ENCODE results near the gene TTI1.
"Not testable (repeated sequence)": the region's sequence is repeated elsewhere in the genome, so short reads cannot be mapped to it uniquely, and the experiment has no call there.

The TTI1 gene

DNA sequence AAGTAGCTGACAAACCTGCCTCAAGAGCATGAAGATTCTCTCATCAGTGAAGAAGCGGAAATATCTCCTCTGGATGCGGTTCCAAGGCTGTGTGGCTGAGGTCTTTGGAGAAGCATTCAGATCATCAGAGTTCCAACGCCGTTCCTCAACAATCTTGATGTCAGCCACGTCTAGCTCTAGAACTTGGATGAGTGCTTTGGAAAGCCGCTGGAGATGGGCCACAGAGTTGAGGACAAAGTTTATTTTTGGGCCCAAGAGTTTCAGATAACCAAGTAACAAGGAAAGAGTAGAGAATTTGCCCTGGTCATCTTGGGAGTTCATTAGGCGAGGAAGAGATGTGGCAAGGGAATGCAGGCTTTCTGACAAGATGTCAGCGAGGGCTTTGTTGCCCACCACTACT is 20.9 kb downstream of the TTI1 start:
- no peak for DNase-seq (ENCODE audit: low read depth in 2 of 2)

DNA sequence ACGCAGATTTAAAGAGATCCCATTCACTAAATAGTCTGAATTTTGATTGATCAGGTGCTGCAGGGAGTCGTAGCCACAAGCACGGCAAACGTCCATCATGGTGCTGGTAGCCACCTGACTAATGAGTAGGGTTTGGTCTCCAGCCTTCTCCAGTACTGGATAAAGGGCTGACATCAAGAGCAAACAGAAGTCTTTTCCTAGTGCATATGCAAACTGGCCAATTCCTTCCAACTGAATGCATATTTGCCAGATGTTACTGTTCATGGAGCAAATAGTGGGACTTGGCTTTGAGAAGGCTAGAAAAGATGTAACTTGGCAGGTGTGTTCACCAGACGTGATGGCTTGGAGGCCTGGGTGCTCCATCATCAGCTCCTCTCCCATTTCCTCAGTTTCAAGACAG is 21.6 kb downstream of the TTI1 start:
- DNase-seq (ENCODE audit: low read depth in 2 of 2) = no peak

DNA sequence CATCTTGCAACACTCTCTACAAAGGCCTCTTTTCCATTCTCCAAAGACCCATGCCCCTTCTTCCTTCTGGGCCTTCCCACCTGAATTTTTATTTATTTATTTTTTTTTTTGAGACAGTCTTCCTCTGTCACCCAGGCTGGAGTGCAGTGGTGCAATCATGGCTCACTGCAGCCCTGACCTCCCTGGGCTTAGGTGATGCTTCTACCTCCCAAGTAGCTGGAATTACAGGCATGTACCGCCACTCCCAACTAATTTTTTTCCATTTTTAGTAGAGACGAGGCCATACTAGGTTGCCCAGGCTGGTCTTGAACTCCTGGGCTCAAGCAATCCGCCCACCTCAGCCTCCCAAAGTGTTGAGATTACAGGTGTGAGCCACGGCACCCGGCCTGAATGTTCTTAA is 23.8 kb downstream of the TTI1 start:
- DNase-seq (ENCODE audit: low read depth in 2 of 2) = not testable (repeated sequence)

DNA sequence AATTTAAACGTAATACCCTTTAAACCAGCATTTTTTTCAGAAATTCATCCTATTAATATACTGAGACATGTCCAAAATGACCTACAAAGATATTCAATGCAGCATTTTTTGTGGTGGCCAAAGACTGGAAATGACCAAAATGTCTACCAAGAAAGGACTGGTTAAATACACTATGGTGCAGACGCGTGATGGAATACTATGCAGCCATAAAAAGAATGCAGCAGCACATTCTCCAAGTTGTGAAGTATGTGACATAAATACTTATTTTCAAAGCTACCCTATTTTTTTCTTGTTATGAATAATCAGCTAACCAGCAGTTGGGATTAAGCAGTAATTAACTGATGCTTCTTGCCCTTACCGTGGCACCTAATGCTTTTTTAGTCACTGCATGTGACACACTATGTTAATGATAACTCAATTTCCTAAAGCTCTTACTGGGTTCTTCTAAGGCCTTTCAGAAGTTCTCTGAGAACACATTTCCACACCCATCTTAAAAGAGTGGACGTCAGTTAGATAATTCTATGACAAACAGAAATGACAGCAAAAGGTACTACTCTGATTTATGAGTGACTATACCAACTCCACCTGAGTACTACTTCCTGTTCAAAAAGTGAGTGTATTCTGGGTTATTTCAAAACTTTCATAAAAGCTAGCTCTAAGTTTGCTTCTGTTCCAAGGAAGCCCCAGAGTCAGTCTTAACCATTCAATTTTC is 24.9 kb downstream of the TTI1 start:
- DNase-seq (ENCODE audit: low read depth in 2 of 2) = no peak

DNA sequence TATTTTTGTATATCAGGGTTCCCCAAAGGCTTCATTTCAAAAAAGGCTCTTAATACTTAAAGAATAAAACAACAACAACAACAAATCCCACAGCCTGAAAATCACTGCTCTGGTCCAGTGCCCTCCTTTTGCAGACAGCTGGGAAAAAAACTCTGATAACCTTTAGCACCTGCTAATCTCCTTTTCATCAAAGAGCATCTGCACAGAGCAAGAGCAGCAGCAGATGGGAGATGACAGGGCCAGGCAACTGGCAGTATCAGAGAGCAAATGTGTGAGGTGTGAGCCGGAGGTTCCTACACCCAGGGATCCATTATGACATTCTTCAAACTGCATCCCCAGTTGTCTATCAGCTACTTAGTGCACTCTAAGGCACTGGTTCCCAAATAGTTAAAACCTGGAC is 25.7 kb downstream of the TTI1 start:
- DNase-seq (ENCODE audit: low read depth in 2 of 2) = no peak

DNA sequence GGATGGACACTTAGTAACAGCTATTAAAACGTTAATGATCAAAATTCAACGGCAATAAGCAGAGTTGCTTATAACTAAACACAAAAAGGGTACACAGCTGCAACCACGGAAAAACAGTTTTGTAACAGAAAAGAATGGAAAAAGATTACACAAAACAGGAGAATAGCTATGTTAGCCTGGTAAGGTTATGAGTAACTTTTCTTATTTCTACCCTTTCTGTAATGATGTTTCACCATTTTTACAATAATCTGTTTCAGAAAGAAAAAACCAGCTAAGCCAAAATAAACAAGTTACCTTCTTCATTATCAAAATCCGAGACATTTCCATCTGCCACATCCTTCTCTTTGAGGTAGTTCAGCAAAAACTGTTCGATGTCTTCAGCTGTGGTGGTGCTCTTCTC is 27.4 kb downstream of the TTI1 start:
- DNase-seq (ENCODE audit: low read depth in 2 of 2) = no peak

DNA sequence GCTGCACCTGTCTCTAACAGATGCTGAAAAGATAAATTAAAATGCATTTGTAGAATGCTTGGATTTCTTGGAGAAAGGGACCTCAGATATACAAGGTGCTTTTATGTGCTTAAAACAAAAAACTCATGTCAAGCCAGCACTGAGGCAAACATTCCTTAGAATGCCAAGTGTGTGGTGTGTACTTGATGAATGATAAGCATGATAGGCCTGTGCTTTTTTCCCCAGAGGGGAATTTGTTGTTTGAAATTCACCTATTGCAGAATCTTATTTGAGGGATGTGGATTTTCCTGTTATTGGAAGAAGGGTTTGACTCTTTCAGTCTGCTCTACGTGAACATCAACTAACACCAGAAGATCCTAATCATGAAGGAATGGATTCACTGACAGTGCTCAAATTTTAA is 28.8 kb downstream of the TTI1 start:
- no peak for DNase-seq (ENCODE audit: low read depth in 2 of 2)

DNA sequence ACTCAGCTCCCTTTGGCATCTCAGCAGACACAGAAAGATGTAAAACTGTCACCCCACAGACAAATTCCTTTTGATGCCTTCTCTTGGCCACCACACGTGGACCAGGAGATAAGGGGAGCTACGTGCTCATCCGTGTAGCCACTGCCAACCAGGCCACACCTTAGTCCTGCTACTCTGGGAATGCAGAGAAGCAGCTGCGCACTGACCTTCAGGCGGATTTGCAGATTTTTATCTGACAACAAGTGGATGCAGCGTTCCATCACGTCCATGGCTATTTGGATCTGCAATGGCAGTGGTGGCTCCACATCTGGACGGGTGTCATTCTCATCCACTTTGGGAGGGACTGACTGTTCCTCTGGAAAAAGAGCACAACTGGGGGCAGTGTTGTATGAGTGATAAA is 30.8 kb downstream of the TTI1 start:
- no peak for DNase-seq (ENCODE audit: low read depth in 2 of 2)

DNA sequence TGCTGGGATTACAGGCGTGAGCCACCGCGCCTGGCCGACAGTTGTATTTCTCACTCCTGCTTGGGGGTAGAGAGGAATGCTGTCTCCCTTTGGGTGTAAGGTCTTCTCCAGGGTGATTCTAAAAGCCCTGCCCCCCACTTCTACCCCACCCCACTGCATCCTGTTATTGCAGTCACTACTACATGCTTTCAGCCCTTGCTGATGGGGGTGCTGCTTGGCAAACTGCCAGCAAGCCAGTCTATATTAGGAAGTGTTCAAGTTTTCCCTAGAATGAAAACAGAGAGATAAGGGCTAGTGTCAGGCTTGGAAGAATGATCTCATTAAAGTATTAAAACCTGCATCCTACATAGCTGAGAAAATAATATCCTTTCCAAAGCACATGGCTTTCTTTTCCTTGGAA is 31.3 kb downstream of the TTI1 start:
- DNase-seq (ENCODE audit: low read depth in 2 of 2) = no peak

DNA sequence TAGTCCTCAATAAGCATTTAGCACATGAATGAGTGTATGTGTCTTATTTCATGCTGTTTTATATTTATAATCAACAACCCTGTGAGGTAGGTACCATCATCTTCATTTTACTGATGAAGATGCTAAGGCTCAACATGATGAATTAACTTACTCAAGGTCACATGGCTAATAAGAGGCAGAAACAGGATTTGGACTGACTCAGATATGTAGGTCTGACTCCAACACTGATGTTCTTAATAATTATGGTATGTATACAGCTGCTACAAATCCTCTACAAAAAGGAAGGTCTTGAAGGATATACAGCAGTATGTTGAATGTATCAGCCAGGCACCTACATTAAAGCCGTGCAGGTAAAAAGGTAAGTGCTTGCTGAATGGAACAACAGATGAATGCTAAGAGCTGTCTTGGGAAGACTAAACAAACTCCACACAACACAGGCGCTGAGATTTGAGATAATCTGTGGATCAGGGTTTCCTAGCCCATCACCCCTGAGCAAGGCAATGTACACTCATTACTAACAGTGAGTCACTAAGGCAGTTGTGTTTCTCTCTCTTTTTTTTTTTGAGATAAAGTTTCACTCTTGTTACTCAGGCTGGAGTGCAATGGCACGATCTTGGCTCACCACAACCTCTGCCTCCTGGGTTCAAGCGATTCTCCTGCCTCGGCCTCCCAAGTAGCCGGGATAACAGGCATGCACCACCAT is 31.9 kb downstream of the TTI1 start:
- DNase-seq (ENCODE audit: low read depth in 2 of 2) = no peak

DNA sequence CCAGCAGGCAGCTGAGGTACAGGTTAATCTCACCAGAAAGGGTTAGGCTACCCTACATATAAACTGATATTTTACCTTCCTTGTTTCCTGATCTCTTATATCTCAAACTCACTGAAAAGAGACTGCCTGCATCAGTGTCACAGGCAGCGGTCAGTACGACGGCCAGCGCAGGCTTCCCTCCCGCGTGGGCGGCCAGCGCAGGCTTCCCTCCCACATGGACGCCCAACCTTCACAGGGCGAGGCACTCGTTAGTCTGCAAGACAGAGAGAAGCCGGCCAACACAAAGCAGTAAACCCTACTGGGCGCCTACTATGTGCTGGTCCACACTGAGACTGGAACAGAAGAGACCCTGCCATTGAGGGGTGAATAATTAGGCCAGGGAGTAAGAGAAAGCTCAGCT is 33.0 kb downstream of the TTI1 start:
- no peak for DNase-seq (ENCODE audit: low read depth in 2 of 2)

DNA sequence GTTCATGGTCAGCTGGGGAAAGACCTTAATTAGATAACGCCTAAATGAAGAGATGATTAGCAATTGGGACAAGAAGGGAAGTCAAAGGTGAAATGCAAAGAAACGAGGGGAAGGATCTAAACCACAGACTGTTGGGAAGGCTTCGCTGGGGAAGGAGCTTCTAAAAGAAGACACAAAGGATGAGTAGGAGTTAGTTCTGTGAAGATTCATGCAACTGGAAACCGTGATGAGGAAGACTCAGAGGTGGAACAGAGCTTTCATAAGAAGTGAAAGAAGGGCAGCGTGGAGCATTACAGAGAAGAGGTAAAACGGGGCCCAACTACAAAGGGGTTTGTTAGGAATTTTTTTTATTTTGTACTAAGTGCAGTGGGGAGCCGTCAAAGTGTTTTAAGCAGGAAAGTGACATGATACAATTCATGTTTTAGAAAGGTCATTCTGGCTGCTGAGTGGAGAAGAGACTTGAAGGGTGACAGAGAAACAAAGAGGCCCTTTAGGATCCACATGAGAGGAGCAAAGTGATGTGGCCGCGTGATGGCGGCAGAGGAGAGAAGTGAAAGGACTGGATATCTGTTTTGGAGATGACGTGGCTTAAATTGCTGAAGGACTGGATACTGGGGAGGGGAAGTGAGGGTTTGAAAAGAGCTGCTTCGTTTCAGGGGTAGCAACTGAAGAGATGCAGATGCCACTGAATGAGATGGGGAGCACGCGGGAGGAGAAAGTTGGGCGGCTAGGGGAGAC is 33.6 kb downstream of the TTI1 start:
- DNase-seq (ENCODE audit: low read depth in 2 of 2) = no peak

DNA sequence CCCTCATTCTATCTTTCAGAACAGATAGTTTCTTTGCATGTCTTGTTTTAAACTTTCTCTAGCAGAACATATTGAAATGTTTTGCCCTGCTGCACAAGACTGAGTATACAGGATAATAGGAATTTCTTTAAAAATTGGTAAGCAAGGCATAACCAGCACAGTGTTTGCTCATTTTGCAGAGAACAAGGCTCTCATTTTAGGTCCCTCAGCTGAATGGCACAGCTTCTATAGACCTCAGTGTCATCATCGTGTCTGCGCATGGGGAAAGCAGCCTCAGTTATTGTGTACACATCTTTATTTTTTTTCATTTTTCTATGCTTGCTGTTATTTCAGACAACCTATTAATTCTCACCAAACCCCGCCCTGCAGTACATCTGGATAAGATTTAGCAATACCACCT is 35.7 kb downstream of the TTI1 start:
- no peak for DNase-seq (ENCODE audit: low read depth in 2 of 2)

DNA sequence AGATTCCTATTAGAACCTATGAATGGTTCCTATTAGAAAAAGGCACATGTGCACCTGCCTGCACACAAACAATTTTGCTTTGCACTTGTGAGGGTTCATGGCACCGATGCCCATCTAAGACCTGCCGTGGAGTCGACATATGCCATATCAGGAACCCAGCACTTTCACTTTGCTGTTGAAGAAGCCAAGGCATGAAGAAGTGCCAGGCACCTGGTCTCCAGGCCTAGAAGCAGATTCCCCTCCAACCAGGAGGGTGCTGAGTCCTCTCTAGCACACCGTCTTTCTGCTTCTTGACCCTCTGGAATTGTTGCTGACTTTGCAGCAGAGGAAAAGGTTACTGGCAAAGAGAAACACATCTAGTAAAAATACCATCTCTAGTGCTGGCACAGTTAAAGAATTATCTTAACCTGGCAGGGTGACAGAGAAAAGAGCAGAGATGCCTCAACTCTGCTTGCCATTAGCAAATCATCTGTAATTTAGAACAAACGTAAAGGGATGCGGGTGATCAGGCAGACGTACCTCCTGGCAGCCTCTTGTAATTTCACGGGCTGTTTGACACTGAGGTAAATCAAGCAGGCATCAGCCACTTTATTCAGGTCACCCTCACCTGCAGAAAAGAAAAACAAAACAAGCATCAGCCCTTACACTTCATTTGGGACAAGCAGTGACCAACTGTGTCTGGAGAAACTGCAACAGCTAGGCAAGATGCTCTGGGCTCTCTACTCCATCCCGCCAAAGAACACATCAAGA is 37.2 kb downstream of the TTI1 start:
- no peak for DNase-seq (ENCODE audit: low read depth in 2 of 2)

DNA sequence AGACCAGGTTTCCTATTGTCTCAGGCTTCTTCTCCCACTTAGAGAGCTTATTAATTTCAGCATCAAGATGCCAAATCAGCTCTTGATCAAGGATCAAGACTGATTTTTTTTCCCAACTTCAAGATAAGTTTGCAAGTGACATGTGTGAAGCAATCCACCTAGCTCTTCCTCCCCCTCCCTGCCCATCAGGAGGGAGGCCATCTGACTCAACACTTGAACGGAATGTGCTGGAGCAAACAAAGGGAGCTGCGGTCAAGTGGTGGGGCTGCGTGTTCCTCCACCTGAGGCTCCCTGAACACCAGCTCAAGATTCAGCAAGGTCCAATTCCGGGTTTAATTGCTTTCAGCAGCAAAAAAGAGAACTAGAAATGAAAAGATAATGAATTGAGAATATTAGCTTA is 38.7 kb downstream of the TTI1 start:
- DNase-seq (ENCODE audit: low read depth in 2 of 2) = no peak

DNA sequence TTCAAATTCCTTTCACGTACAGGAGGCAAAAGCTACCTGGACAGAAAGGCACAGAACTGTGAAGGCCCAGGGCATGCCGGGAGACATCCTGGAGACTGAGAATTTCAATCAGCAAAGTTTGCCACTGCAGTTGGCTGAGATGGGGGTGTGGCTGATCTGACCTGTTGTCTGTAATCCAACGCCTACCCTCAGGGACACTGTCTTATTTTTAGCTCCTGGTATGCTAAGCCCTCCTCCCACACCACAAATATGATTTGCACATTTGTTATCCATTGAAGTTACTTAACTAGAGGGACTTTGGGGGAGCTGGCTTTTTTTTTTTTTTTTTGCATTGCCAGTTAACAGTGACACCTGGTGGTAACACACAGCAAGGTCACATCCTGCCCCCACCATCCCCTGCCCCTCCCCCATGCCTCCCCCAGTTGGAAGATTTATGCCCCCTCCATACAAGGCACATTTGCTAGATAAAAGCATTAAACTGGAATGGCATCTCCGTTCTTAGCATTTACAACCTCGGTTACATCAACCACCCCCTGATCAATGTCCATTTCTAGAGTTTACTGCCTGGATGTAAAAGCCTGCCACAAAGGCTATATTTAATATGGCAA is 40.4 kb downstream of the TTI1 start:
- DNase-seq (ENCODE audit: low read depth in 2 of 2) = no peak

DNA sequence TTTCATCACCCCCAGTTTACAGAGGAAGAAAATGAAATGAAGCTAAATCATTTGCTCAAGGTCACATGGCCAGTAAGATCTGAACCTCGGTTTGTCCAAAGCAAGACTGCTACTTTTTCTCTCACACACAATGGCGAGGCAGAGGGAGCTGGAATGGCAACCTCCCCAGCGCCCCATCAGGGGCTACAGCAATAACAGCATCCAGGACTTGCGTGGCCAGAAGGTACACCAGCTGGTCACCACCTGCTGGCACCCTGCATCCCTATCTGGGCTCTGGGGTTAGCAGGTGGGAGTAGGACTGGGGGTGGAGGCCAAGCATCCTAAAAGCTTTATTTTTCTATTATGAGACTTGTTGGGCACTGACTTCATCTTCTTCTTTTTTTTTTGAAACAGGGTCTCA is 41.3 kb downstream of the TTI1 start:
- DNase-seq (ENCODE audit: low read depth in 2 of 2) = no peak

DNA sequence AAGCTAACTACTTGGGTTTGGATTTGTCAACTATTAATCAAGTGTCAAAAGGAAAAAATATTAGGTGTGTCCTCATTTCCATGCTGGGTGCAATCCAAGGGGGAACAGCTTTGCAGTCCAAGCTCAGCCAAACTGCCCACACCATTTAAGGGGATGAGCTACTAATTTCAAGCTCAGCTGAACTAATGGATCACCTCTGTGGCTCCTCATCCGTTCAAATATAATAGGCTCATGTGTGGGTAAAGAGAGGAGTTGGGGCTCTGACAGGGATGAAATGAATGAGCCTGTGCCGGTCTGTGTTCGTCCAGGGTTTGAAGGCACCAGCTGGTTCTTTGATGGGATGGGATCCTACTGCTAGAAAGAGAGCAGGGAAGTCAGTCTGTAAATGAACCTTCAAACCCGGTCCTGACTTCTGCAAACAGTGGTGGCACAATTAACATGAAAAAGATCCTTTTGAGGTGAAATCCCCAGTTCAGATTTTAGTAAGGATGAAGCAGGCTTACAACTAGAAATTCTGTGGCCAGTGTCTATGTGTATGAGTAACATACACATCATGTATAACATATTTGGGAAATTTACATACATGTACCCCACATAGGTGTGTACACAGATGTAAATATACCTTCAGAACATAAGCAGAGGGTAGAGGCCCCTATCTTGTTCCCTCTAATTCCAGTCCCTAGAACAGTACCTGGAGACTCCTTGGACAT is 41.9 kb downstream of the TTI1 start:
- no peak for DNase-seq (ENCODE audit: low read depth in 2 of 2)

DNA sequence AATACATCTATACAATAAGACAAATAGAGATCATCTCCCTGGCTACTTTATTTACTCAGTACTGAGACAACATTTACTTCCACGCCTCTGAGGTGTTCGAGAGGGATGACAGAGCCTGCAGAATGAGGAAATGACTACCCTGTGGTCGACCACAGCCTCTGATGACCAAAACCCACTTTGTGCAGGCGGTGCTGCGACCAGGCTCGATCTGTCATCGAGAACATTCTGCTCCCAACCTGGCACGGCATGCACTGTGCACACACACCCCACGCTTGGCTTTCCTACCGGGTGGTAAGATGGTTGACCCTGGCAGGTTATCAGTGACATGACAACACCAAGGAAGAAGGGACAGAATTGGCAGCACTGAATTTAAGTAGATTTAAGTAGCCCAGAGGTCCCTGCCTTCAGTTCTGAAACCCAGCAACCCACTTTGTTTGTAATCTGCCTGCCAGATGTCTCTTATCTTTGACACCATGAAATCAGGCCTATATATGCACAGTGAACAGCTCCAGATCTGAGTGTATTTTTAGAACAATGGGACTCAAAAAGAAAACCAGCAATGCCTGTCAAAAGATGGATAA is 42.6 kb downstream of the TTI1 start:
- DNase-seq (ENCODE audit: low read depth in 2 of 2) = peak; percentile 20 to 23

DNA sequence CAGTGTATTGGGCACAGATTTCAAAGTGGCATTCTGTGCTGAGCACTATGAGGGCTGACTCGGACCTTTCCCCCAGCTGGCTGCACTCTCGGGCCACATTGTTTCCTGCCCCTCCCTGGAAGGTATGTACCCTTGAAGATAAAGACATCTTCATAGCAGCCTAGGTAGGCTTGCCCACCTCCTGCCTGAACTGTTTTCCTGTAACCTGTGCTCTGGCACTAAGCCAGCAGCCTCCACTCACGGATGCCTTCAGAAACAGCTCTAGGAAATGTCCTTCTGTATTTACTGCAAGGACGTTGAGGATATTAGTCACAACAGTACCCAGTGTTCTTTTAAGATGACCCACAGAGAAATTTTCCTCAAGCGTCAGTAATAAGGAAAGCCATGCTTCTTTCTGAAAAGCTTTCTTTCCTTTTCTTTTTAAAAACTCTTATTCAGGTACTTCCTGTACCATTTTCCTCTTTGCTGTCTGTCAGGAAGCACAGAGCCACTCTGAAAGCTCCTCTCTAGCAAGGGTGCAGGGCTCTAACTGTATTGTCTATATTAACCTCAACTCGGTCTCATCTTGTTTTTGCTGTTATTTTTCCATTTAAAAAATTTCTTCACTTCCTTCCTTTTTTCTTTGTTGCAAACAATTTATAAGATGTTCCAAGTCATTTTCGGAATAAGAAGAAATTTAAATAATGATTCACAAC is 43.5 kb downstream of the TTI1 start:
- DNase-seq (ENCODE audit: low read depth in 2 of 2) = no peak

All from stimulated activated CD8-positive, alpha-beta memory T cell treated with anti-CD3 and anti-CD28 coated beads, Interleukin-2, amount 100 ng/mL, for 1 hour (primary cell).